Measurements from ENCODE around the gene ESRRB.

The ESRRB gene

DNA sequence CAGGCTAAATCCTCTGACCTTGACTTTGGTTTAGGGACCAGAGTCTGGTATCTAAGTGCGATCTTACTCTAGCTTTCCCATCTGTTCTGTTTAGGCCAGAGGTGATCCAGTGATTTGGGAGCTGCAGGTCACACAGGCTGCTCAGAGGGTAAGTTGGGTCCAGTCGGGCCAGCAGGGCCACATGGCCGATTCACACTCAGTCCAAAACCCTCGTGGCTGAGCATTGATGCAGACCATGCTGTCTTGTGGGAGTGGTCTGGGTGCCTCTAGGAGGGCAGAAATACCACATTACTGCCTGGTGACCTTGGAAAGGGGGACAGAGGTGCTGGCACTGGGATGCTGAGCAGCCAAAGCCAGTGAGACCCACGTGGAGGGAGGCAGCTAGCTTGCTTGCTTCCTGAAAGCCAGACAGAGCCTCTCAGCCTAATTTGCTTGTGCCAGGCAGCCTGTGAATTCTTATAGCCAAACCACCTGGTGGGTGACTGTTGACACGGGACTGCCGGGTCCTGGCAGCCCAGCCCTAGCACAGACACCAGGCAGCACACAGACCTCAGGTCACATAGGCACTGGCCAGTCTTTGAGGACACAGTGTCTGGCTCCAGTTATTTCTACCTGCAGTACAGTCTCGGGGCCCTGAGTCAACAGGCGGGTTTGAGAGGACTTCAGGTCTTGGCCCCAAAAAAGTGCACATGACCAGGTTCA, 31.7 kb downstream of the ESRRB start (continued):
- TF ChIP-seq, protein P1, sequence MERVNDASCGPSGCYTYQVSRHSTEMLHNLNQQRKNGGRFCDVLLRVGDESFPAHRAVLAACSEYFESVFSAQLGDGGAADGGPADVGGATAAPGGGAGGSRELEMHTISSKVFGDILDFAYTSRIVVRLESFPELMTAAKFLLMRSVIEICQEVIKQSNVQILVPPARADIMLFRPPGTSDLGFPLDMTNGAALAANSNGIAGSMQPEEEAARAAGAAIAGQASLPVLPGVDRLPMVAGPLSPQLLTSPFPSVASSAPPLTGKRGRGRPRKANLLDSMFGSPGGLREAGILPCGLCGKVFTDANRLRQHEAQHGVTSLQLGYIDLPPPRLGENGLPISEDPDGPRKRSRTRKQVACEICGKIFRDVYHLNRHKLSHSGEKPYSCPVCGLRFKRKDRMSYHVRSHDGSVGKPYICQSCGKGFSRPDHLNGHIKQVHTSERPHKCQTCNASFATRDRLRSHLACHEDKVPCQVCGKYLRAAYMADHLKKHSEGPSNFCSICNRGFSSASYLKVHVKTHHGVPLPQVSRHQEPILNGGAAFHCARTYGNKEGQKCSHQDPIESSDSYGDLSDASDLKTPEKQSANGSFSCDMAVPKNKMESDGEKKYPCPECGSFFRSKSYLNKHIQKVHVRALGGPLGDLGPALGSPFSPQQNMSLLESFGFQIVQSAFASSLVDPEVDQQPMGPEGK (CRISPR knock-in tag; IDR thresholded peaks at IDR 0.05; ENCODE audit: borderline replicate concordance): no peak
- no peak for TF ChIP-seq BACH2 (CRISPR knock-in tag; IDR thresholded peaks at IDR 0.05; ENCODE audit: borderline replicate concordance)
- TF ChIP-seq ZNF8 (CRISPR knock-in tag; IDR thresholded peaks at IDR 0.05): no peak
- no peak for TF ChIP-seq ZFP3 (CRISPR knock-in tag; IDR thresholded peaks at IDR 0.05)
- TF ChIP-seq, protein P2, sequence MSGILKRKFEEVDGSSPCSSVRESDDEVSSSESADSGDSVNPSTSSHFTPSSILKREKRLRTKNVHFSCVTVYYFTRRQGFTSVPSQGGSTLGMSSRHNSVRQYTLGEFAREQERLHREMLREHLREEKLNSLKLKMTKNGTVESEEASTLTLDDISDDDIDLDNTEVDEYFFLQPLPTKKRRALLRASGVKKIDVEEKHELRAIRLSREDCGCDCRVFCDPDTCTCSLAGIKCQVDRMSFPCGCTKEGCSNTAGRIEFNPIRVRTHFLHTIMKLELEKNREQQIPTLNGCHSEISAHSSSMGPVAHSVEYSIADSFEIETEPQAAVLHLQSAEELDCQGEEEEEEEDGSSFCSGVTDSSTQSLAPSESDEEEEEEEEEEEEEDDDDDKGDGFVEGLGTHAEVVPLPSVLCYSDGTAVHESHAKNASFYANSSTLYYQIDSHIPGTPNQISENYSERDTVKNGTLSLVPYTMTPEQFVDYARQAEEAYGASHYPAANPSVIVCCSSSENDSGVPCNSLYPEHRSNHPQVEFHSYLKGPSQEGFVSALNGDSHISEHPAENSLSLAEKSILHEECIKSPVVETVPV (CRISPR knock-in tag; IDR thresholded peaks at IDR 0.05): no peak

DNA sequence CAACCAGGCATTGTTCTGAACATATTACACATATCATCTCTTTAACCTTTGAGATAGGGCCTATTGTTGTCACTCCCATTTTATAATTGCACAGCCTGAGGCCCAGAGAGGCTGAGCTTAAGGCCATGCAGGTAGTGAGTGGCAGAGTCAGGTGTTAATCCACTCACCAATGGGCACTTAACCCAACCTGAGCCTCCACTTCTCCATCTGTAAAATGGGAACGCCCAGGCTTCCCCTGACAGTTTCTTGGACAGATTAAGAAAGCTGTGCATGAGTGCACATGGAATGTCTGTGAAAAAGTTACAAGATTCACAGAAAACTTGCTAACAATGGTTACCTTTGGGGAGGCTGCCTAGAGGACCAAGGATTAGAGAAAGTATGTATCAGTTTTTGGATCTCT, 32.9 kb downstream of the ESRRB start:
- TF ChIP-seq ISL1 (CRISPR knock-in tag; IDR thresholded peaks at IDR 0.05) (no peak), ZFP30 (CRISPR knock-in tag; IDR thresholded peaks at IDR 0.05) (no peak), RARB (CRISPR knock-in tag; IDR thresholded peaks at IDR 0.05) (no peak), ZC3H10 (CRISPR knock-in tag; IDR thresholded peaks at IDR 0.05) (no peak), ZNF8 (CRISPR knock-in tag; IDR thresholded peaks at IDR 0.05) (no peak), BACH2 (CRISPR knock-in tag; IDR thresholded peaks at IDR 0.05; ENCODE audit: borderline replicate concordance) (no peak), TOX (CRISPR knock-in tag; IDR thresholded peaks at IDR 0.05; ENCODE audit: borderline replicate concordance) (no peak), PPARA (CRISPR knock-in tag; IDR thresholded peaks at IDR 0.05; ENCODE audit: borderline replicate concordance) (no peak)
- TF ChIP-seq, protein P2 (CRISPR knock-in tag; IDR thresholded peaks at IDR 0.05): no peak
- no peak for ATAC-seq

DNA sequence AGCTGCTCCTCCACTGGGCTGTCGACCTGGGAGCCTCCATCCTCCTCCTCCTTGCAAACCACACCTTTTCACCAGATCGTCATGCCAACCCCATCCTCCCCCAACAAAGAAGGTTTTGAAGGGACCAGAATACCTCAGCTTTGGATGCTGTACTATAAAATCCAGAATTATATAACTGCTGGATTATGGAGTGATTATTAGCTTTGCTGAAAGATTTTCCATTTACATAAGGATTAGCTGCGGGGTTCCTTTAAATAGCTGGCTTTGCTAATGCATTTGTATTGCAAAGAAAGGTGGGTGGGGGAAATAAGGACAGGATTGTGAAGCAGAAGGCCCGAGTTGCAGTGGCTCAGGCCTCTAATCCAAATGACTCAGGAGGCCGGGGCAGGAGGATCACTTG, 36.6 kb downstream of the ESRRB start:
- no peak for TF ChIP-seq RARB (CRISPR knock-in tag; IDR thresholded peaks at IDR 0.05)
- TF ChIP-seq, protein P3, sequence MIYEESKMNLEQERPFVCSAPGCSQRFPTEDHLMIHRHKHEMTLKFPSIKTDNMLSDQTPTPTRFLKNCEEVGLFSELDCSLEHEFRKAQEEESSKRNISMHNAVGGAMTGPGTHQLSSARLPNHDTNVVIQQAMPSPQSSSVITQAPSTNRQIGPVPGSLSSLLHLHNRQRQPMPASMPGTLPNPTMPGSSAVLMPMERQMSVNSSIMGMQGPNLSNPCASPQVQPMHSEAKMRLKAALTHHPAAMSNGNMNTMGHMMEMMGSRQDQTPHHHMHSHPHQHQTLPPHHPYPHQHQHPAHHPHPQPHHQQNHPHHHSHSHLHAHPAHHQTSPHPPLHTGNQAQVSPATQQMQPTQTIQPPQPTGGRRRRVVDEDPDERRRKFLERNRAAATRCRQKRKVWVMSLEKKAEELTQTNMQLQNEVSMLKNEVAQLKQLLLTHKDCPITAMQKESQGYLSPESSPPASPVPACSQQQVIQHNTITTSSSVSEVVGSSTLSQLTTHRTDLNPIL (CRISPR knock-in tag; IDR thresholded peaks at IDR 0.05; ENCODE audit: low read depth): no peak
- TF ChIP-seq OSR1 (CRISPR knock-in tag; IDR thresholded peaks at IDR 0.05): no peak
- no peak for TF ChIP-seq ARNTL (CRISPR knock-in tag; IDR thresholded peaks at IDR 0.05; ENCODE audit: borderline replicate concordance, low read depth)
- TF ChIP-seq, protein P2 (CRISPR knock-in tag; IDR thresholded peaks at IDR 0.05): no peak
- TF ChIP-seq, protein P1 (CRISPR knock-in tag; IDR thresholded peaks at IDR 0.05; ENCODE audit: borderline replicate concordance): no peak
- no peak for TF ChIP-seq ZC3H10 (CRISPR knock-in tag; IDR thresholded peaks at IDR 0.05)
- TF ChIP-seq TOX (CRISPR knock-in tag; IDR thresholded peaks at IDR 0.05; ENCODE audit: borderline replicate concordance): no peak
- TF ChIP-seq PPARA (CRISPR knock-in tag; IDR thresholded peaks at IDR 0.05; ENCODE audit: borderline replicate concordance): no peak
- no peak for TF ChIP-seq BACH2 (CRISPR knock-in tag; IDR thresholded peaks at IDR 0.05; ENCODE audit: borderline replicate concordance)
- no peak for TF ChIP-seq TCF4 (CRISPR knock-in tag; IDR thresholded peaks at IDR 0.05; ENCODE audit: borderline replicate concordance)
- no peak for TF ChIP-seq SNAI2 (CRISPR knock-in tag; IDR thresholded peaks at IDR 0.05)
- TF ChIP-seq ESRRG (CRISPR knock-in tag; IDR thresholded peaks at IDR 0.05): no peak
- no peak for TF ChIP-seq GLIS3 (CRISPR knock-in tag; IDR thresholded peaks at IDR 0.05)
- no peak for TF ChIP-seq CSDC2 (CRISPR knock-in tag; IDR thresholded peaks at IDR 0.05)
- no peak for TF ChIP-seq ZNF8 (CRISPR knock-in tag; IDR thresholded peaks at IDR 0.05)
- TF ChIP-seq, protein P4, sequence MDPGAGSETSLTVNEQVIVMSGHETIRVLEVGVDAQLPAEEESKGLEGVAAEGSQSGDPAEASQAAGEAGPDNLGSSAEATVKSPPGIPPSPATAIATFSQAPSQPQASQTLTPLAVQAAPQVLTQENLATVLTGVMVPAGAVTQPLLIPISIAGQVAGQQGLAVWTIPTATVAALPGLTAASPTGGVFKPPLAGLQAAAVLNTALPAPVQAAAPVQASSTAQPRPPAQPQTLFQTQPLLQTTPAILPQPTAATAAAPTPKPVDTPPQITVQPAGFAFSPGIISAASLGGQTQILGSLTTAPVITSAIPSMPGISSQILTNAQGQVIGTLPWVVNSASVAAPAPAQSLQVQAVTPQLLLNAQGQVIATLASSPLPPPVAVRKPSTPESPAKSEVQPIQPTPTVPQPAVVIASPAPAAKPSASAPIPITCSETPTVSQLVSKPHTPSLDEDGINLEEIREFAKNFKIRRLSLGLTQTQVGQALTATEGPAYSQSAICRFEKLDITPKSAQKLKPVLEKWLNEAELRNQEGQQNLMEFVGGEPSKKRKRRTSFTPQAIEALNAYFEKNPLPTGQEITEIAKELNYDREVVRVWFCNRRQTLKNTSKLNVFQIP (CRISPR knock-in tag; IDR thresholded peaks at IDR 0.05; ENCODE audit: borderline replicate concordance, low read depth): no peak
- ATAC-seq: no peak
